ENCODE results near the gene BEND7. TPM values are rescaled to one million over a fixed set of nuclear protein-coding genes. Genes with fewer than 3 reads are reported as not detected.

The BEND7 gene
- total and polyA plus RNA-seq, 2 of the 4 experiments (the other 2 are of a cell fraction), result 2.3 to 3.5 TPM

GRCh38 chr10:13515467-13515866 is 13.3 kb downstream of the BEND7 start:
- Histone ChIP-seq H3K9ac (ENCODE audit: low read depth, low read length) (no peak overlapping the region), H3K27ac (ENCODE audit: insufficient read depth, low read length) (no peak overlapping the region), H2BK15ac (ENCODE audit: low read depth, low read length) (no peak overlapping the region), H3K4me1 (ENCODE audit: control insufficient read depth, insufficient read depth, low read length) (no peaks in the 10 kb centered on the region), H3K56ac (ENCODE audit: extremely low read depth, insufficient read depth, low read length) (no peak overlapping the region), H3K36me3 (ENCODE audit: control insufficient read depth, insufficient read depth, low read length) (no peaks in the 10 kb centered on the region), H3K4me3 (ENCODE audit: insufficient read depth, low read depth, low read length) (no peak overlapping the region), H4K91ac (ENCODE audit: insufficient read depth, low read depth, low read length) (no peak overlapping the region), H3K9me1 (ENCODE audit: insufficient read depth, low read length) (no peaks in the 10 kb centered on the region), H3K9me3 (ENCODE audit: control insufficient read depth, insufficient read depth, low read length) (no peaks in the 10 kb centered on the region), H2BK5ac (ENCODE audit: low read depth, low read length, poor library complexity, severe bottlenecking) (no peak overlapping the region), H4K5ac (ENCODE audit: low read depth, low read length) (no peak overlapping the region), H3K14ac (replicated peaks; ENCODE audit: low read depth, low read length) (no peak overlapping the region), H2BK20ac (ENCODE audit: low read depth, low read length) (no peak overlapping the region), H3K27me3 (ENCODE audit: control insufficient read depth, insufficient read depth, low read length) (no peaks in the 10 kb centered on the region), H2AK5ac (ENCODE audit: low read depth, low read length) (no peak overlapping the region), H3K23ac (ENCODE audit: low read depth, low read length) (no peak overlapping the region), H4K20me1 (ENCODE audit: insufficient read depth, low read length) (no peaks in the 10 kb centered on the region), H3K18ac (ENCODE audit: low read depth, low read length) (no peak overlapping the region), H4K8ac (ENCODE audit: low read depth in 2 of 2, low read length in 2 of 2) (no peak overlapping the region), H2BK120ac (ENCODE audit: low read depth, low read length) (no peak overlapping the region), H2AK9ac (replicated peaks; ENCODE audit: low read depth, low read length, poor library complexity) (no peak overlapping the region), H3K79me1 (ENCODE audit: low read depth in 1 of 2, low read length in 2 of 2) (no peaks in the 10 kb centered on the region; a peak in 1 of 4 replicates), H3K4me2 (ENCODE audit: low read depth, low read length) (no peak overlapping the region), H2AFZ (replicated peaks; ENCODE audit: low read length, poor library complexity) (no peak overlapping the region), H3K4ac (ENCODE audit: low read depth, low read length) (no peak overlapping the region)
- WGBS, 2 experiments (ENCODE audit: extremely low coverage in 2 of 2, insufficient read length in 1 of 2), result no CpG with 5 or more reads among the region's 5 CpGs
- no peak for DNase-seq
- CTCF ChIA-PET, result no interaction called here
- in situ Hi-C loops (cut with MboI; ENCODE audit: low sequenced_read_pairs) (no loop called here), intact Hi-C loops (cut with micrococcal nuclease) (no loop called here), dilution Hi-C loops (cut with HindIII; ENCODE audit: low sequenced_read_pairs, unreplicated experiment) (no loop called here)
- no peak for ATAC-seq (ENCODE audit: low read depth)
- TF ChIP-seq BHLHE40 (IDR thresholded peaks at IDR 0.05; ENCODE audit: low read depth, low read length) (no peak), USF2 (IDR thresholded peaks at IDR 0.05; ENCODE audit: low read depth, low read length) (no peak), POLR2A (IDR thresholded peaks at IDR 0.05; ENCODE audit: low read depth, low read length) (no peak)
- POLR2A ChIA-PET (ENCODE audit: unreplicated experiment), result no interaction called here
- no TSS peak for BruUV-seq (replicated peaks)

Measured in IMR-90 (cell line).